GM21717 (cell line): Measurements from ENCODE around the gene MED10.
"Not testable (repeated sequence)": the region's sequence is repeated elsewhere in the genome, so short reads cannot be mapped to it uniquely, and the experiment has no call there.

ENCODE experiments used
- ATAC-seq: cut with Tn5 transposase; IDR thresholded peaks from one replicate; pipeline ENCODE4 v1.9.1; 2021; ENCODE audit warnings: mild to moderate bottlenecking, moderate library complexity; ENCODE audit not compliant: unreplicated experiment

Gene MED10

GRCh38 chr5:6376974-6377520 is 1.3 kb downstream of the MED10 start:
- ATAC-seq: no peak

- ATAC-seq: no peak
Measured at GRCh38 chr5:6373081-6373846, 5.1 kb downstream of the MED10 start.

- no peak for ATAC-seq
Measured at GRCh38 chr5:6372251-6373080, 5.9 kb downstream of the MED10 start.

- no peak for ATAC-seq
Measured at GRCh38 chr5:6371079-6371810, 7.1 kb downstream of the MED10 start.

GRCh38 chr5:6370580-6370979 is 7.8 kb downstream of the MED10 start:
- ATAC-seq: no peak

- no peak for ATAC-seq
Measured at GRCh38 chr5:6365977-6366590, 12.3 kb downstream of the MED10 start.

GRCh38 chr5:6365142-6365976 is 13.0 kb downstream of the MED10 start:
- ATAC-seq: no peak

- ATAC-seq: not testable (repeated sequence)
Measured at GRCh38 chr5:6363454-6364011, 14.8 kb downstream of the MED10 start.

GRCh38 chr5:6362846-6363245 is 15.5 kb downstream of the MED10 start:
- ATAC-seq: no peak

GRCh38 chr5:6361101-6361500 is 17.2 kb downstream of the MED10 start:
- no peak for ATAC-seq

GRCh38 chr5:6360323-6361072 is 17.8 kb downstream of the MED10 start:
- no peak for ATAC-seq

- no peak for ATAC-seq
Measured at GRCh38 chr5:6359555-6360322, 18.6 kb downstream of the MED10 start.

GRCh38 chr5:6358434-6358820 is 19.9 kb downstream of the MED10 start:
- no peak for ATAC-seq

- not testable (repeated sequence) for ATAC-seq
Measured at GRCh38 chr5:6357817-6358433, 20.4 kb downstream of the MED10 start.

GRCh38 chr5:6356578-6357164 is 21.7 kb downstream of the MED10 start:
- no peak for ATAC-seq

GRCh38 chr5:6355294-6355693 is 23.1 kb downstream of the MED10 start:
- ATAC-seq: no peak

GRCh38 chr5:6354848-6355247 is 23.5 kb downstream of the MED10 start:
- ATAC-seq: no peak
